B cell (primary cell): Measurements from ENCODE around the gene AFDN. TPM values are rescaled to one million over a fixed set of nuclear protein-coding genes. Genes with fewer than 3 reads are reported as not detected.

Source experiments
- ATAC-seq: fragments of 200-7000 bp; cut with Tn5 transposase; one replicate; pipeline ENCODE4 v1.10.0; 2021; ENCODE audit warnings: low read depth, mild to moderate bottlenecking, moderate number of reproducible peaks, moderate library complexity
- CTCF ChIA-PET: fragments of 350-600 bp; sonication (Branson Sonifier 250); formaldehyde crosslinking; loops from one replicate; lab custom pipeline; 2021; ENCODE audit warnings: antibody characterized with exemption, inconsistent platforms; lab: Charles Lee
- POLR2A ChIA-PET: fragments of 350-600 bp; sonication (Branson Sonifier 250); formaldehyde crosslinking; loops from one replicate; lab custom pipeline; 2021; ENCODE audit warnings: antibody characterized with exemption; lab: Charles Lee
- DNase-seq: peaks from one replicate; pipeline ENCODE4 v3.0.0; 2013
- H2AFZ ChIP-seq: 2 replicates; pipeline ENCODE4 v1.6.1; 2012; ENCODE audit warnings: mild to moderate bottlenecking, low read depth, low read length; ENCODE audit not compliant: insufficient read depth, poor library complexity, severe bottlenecking
- H3K27ac ChIP-seq, 2 donors: 1 replicate in 1 of 2; 2 replicates in 1 of 2; pipeline ENCODE4 v1.5.1; 2012 to 2013; ENCODE audit warnings: low read length in 2 of 2, mild to moderate bottlenecking in 2 of 2, moderate library complexity in 1 of 2
- H3K27me3 ChIP-seq, 4 experiments: fragments of 200-600 bp in 1 of 4; sonication (generic) in 1 of 4; replicated peaks in 1 of 4; 1 replicate in 2 of 4; 2 replicates in 2 of 4; pipeline versions ENCODE4 v1.6.1 to v1.7.0; 2013 to 2016; ENCODE audit warnings: low read length in 3 of 4, mild to moderate bottlenecking in 2 of 4, mixed read lengths in 1 of 4, moderate library complexity in 1 of 4; ENCODE audit not compliant: insufficient read depth in 4 of 4, control insufficient read depth in 3 of 4; ENCODE audit errors: control extremely low read depth in 1 of 4
- H3K36me3 ChIP-seq, 2 experiments: replicated peaks in 1 of 2; 1 replicate in 1 of 2; 2 replicates in 1 of 2; pipeline versions ENCODE4 v1.6.1 to v1.7.1; 2013; ENCODE audit warnings: low read length in 1 of 2; ENCODE audit not compliant: insufficient read depth in 2 of 2, control insufficient read depth in 1 of 2; ENCODE audit errors: control extremely low read depth in 1 of 2, extremely low read depth in 1 of 2
- H3K4me1 ChIP-seq, 2 donors: fragments of 200-600 bp in 1 of 2; sonication (generic) in 1 of 2; 1 replicate in 1 of 2; 2 replicates in 1 of 2; pipeline versions ENCODE4 v1.5.1 to v1.6.1; 2013 to 2017; ENCODE audit warnings: low read length in 2 of 2; ENCODE audit not compliant: control insufficient read depth in 2 of 2, insufficient read depth in 2 of 2
- H3K4me2 ChIP-seq: replicated peaks from 2 replicates; pipeline ENCODE3; 2012; ENCODE audit warnings: mild to moderate bottlenecking, low read depth, low read length; ENCODE audit not compliant: poor library complexity, severe bottlenecking
- H3K4me3 ChIP-seq, 5 experiments: fragments of 200-600 bp in 1 of 5; sonication (generic) in 1 of 5; 1 replicate in 3 of 5; 2 replicates in 2 of 5; pipeline versions ENCODE4 v1.5.1 to v1.7.0; 2011 to 2016; ENCODE audit warnings: low read length in 4 of 5, mild to moderate bottlenecking in 4 of 5, low read depth in 2 of 5, control low read depth in 1 of 5, moderate library complexity in 1 of 5; ENCODE audit not compliant: insufficient read depth in 1 of 5; ENCODE audit errors: control extremely low read depth in 1 of 5, extremely low read depth in 1 of 5
- H3K79me2 ChIP-seq: fragments of 200-600 bp; sonication (generic); one replicate; pipeline ENCODE4 v1.6.0; 2016; ENCODE audit warnings: low read length; ENCODE audit not compliant: control insufficient read depth, insufficient read depth
- H3K9ac ChIP-seq: fragments of 200-600 bp; sonication (generic); 2 replicates; pipeline ENCODE4 v1.6.1; 2017; ENCODE audit warnings: mild to moderate bottlenecking, low read length, moderate library complexity
- H3K9me3 ChIP-seq, 3 donors: one replicate each; pipeline versions ENCODE4 v1.6.1 to v1.7.1; 2013; ENCODE audit warnings: low read length in 2 of 3; ENCODE audit not compliant: control insufficient read depth in 2 of 3, insufficient read depth in 1 of 3; ENCODE audit errors: control extremely low read depth in 1 of 3
- H4K20me1 ChIP-seq: 2 replicates; pipeline ENCODE4 v1.6.0; 2012; ENCODE audit warnings: mild to moderate bottlenecking, low read length; ENCODE audit not compliant: insufficient read depth, control insufficient read depth, poor library complexity, severe bottlenecking
- H3K27ac Mint-ChIP-seq: one replicate; pipeline ENCODE4 v1.8.0; 2021; ENCODE audit warnings: mixed read lengths
- H3K27me3 Mint-ChIP-seq: one replicate; pipeline ENCODE4 v1.8.0; 2021; ENCODE audit warnings: mixed read lengths
- H3K4me1 Mint-ChIP-seq: one replicate; pipeline ENCODE4 v1.8.0; 2021; ENCODE audit warnings: mixed read lengths
- H3K4me3 Mint-ChIP-seq: one replicate; pipeline ENCODE4 v1.8.0; 2021; ENCODE audit warnings: mixed read lengths
- H3K9me3 Mint-ChIP-seq: one replicate; pipeline ENCODE4 v1.8.0; 2022; ENCODE audit warnings: mixed read lengths; ENCODE audit not compliant: insufficient read depth
- CTCF ChIP-seq: fragments of 200-600 bp; IDR thresholded peaks from one replicate; pipeline ENCODE4 v1.8.0; 2022; ENCODE audit warnings: antibody characterized with exemption, mild to moderate bottlenecking
- EZH2 ChIP-seq: IDR thresholded peaks from 2 replicates; pipeline ENCODE4 v1.6.1; 2012; ENCODE audit warnings: borderline replicate concordance, low read depth, mild to moderate bottlenecking, moderate library complexity, low read length; ENCODE audit not compliant: insufficient read depth, poor library complexity, severe bottlenecking
- WGBS: methylation state at CpG from one replicate; pipeline ENCODE4 v1.1.5; 2013; ENCODE audit warnings: missing lambda C conversion rate; ENCODE audit not compliant: insufficient coverage; 5-methylcytosine and 5-hydroxymethylcytosine counted together
- intact Hi-C: fragments of 100-400 bp; cut with micrococcal nuclease; formaldehyde crosslinking; loops from one replicate; pipeline ENCODE4 v1.10.0; 2022
- polyA plus RNA-seq: library from polyadenylated mRNA; depleted of rRNA; stranded (reverse); fragments of >200 nt; gene quantifications from 2 replicates; pipeline ENCODE4 v1.2.3, GENCODE V29; 2012
- total RNA-seq, 2 donors: library from RNA; stranded (reverse); fragments of 120-200 nt in 1 of 2; gene quantifications; 1 replicate in 1 of 2; 2 replicates in 1 of 2; pipeline versions ENCODE4 v1.2.3 to v1.2.4, GENCODE V29; 2013 to 2022

The AFDN gene
- total and polyA plus RNA-seq, 2 donors (not counting 1 experiment from before 2014, with no cell fraction given) = 15.4 to 70.5 TPM

GRCh38 chr6:167968091-167968490 lies 141.4 kb downstream of the AFDN start:
- Mint-ChIP-seq H3K9me3 (no peaks in the 10 kb centered on the region), H3K4me1 (no peaks in the 10 kb centered on the region), H3K27ac (no peak overlapping the region), H3K27me3 (no peaks in the 10 kb centered on the region), H3K4me3 (no peak overlapping the region)
- Histone ChIP-seq H3K36me3 (no peaks in the 10 kb centered on the region), H2AFZ (no peak overlapping the region), H3K4me2 (no peak overlapping the region), H3K27ac (no peak overlapping the region), H3K27me3 (no peaks in the 10 kb centered on the region), H4K20me1 (no peaks in the 10 kb centered on the region), H3K79me2 (no peaks in the 10 kb centered on the region), H3K9me3 (no peaks in the 10 kb centered on the region), H3K4me3 (no peak overlapping the region), H3K9ac (no peak overlapping the region), H3K4me1 (no peaks in the 10 kb centered on the region)
- no peak for DNase-seq
- CTCF ChIA-PET = no interaction called here
- 97% methylated on average over 6 of the region's 6 CpGs for WGBS
- intact Hi-C loops = no loop called here
- no peak for TF ChIP-seq EZH2
- peak; percentile 42 for TF ChIP-seq CTCF
- POLR2A ChIA-PET = no interaction called here
- ATAC-seq = no peak

GRCh38 chr6:167970230-167970629 lies 143.5 kb downstream of the AFDN start:
- Histone ChIP-seq H3K27ac (no peak overlapping the region), H3K4me3 (no peak overlapping the region), H3K4me2 (no peak overlapping the region), H3K79me2 (no peaks in the 10 kb centered on the region), H3K36me3 (no peaks in the 10 kb centered on the region), H4K20me1 (no peaks in the 10 kb centered on the region), H2AFZ (no peak overlapping the region), H3K4me1 (no peaks in the 10 kb centered on the region), H3K27me3 (no peaks in the 10 kb centered on the region), H3K9ac (no peak overlapping the region), H3K9me3 (no peaks in the 10 kb centered on the region)
- POLR2A ChIA-PET = no interaction called here
- DNase-seq (no peak), ATAC-seq (no peak)
- no peak overlapping the region for H3K27ac Mint-ChIP-seq
- no peaks in the 10 kb centered on the region for H3K9me3 Mint-ChIP-seq
- 100% methylated on average over 3 of the region's 10 CpGs for WGBS
- no peak overlapping the region for H3K4me3 Mint-ChIP-seq
- no peaks in the 10 kb centered on the region for H3K27me3 Mint-ChIP-seq
- H3K4me1 Mint-ChIP-seq = no peaks in the 10 kb centered on the region
- TF ChIP-seq EZH2 (no peak), CTCF (no peak)
- CTCF ChIA-PET = no interaction called here
- intact Hi-C loops = no loop called here
